Measurements from ENCODE around the gene NEU2.
A peak's percentile ranks its signal among the peaks of the same experiment; 100 is the strongest.

The NEU2 gene

GRCh38 chr2:233079953-233080835, 47.7 kb downstream of the NEU2 start:
- peak in 1 of 5 experiments; percentile 59 for DNase-seq

GRCh38 chr2:233080836-233081229, 48.4 kb downstream of the NEU2 start:
- DNase-seq, result no peak

- peak in 2 of 5 experiments; percentile 42 to 92 for DNase-seq
Observed at GRCh38 chr2:233081232-233081730, 48.8 kb downstream of the NEU2 start.

GRCh38 chr2:233081731-233082221, 49.3 kb downstream of the NEU2 start:
- no peak for DNase-seq

- DNase-seq, result peak in 1 of 5 experiments; percentile 85
Observed at GRCh38 chr2:233082222-233082930, 49.9 kb downstream of the NEU2 start.

GRCh38 chr2:233082931-233083755, 50.7 kb downstream of the NEU2 start:
- no peak for DNase-seq

GRCh38 chr2:233083782-233084181, 51.3 kb downstream of the NEU2 start:
- peak in 1 of 5 experiments; percentile 37 for DNase-seq

GRCh38 chr2:233084488-233084887, 52.0 kb downstream of the NEU2 start:
- peak in 2 of 5 experiments; percentile 44 to 90 for DNase-seq

Measured in T-helper 2 cell (primary cell).